ENCODE measurements around the gene SPDYE6.
"Not testable (repeated sequence)": the region's sequence is repeated elsewhere in the genome, so short reads cannot be mapped to it uniquely, and the experiment has no call there.

Gene SPDYE6

DNA sequence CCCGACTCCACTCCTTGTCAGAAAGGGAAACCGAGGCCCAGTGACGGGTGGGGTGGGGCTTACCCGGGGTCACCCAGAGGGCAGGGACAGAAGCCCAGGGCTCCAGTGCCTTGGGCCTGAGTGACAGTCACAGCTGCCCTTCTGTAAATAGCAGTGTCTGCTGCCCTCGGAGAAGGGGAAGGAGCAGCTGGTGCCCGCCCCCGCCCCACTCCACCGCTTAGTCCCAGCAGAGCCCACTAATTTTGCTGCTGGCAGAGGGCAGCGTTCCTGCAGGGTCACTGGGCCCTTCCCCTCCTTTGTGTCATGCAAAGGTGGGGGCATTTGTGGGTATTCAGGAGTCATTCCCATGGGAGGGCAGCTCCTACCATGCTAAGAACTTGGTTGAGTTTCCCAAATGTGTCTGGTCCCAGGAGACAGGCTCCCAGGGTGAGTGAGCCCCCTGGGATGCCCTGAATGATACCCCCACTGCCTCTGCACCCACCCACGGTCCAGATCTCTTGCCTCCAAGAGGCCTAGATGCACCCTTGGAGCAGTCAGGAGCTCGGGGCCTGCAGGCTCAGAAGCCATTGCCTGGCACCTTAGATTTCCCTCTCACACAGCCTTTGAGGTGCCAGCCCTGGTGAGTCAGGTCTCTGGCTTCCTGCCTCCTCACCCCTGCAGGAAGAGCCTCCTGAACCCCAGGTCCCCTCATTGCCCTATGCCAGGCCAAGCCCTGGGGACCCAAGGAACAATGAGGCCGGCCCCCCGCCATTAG, 52.4 kb downstream of the SPDYE6 start:
- Mint-ChIP-seq H3K27ac (peak overlapping the region; percentile 62 to 75 (median 74)), H3K4me3 (no peak overlapping the region), H3K36me3 (ENCODE audit: low read depth) (peaks cover 4% of the 10 kb centered on the region), H3K4me1 (peaks cover 22% of the 10 kb centered on the region), H3K9me3 (no peaks in the 10 kb centered on the region), H3K27me3 (ENCODE audit: low read depth) (no peaks in the 10 kb centered on the region)
- TF ChIP-seq, protein P1, sequence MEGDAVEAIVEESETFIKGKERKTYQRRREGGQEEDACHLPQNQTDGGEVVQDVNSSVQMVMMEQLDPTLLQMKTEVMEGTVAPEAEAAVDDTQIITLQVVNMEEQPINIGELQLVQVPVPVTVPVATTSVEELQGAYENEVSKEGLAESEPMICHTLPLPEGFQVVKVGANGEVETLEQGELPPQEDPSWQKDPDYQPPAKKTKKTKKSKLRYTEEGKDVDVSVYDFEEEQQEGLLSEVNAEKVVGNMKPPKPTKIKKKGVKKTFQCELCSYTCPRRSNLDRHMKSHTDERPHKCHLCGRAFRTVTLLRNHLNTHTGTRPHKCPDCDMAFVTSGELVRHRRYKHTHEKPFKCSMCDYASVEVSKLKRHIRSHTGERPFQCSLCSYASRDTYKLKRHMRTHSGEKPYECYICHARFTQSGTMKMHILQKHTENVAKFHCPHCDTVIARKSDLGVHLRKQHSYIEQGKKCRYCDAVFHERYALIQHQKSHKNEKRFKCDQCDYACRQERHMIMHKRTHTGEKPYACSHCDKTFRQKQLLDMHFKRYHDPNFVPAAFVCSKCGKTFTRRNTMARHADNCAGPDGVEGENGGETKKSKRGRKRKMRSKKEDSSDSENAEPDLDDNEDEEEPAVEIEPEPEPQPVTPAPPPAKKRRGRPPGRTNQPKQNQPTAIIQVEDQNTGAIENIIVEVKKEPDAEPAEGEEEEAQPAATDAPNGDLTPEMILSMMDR (IDR thresholded peaks at IDR 0.05; ENCODE audit: unreplicated experiment in 3 of 3): no peak

DNA sequence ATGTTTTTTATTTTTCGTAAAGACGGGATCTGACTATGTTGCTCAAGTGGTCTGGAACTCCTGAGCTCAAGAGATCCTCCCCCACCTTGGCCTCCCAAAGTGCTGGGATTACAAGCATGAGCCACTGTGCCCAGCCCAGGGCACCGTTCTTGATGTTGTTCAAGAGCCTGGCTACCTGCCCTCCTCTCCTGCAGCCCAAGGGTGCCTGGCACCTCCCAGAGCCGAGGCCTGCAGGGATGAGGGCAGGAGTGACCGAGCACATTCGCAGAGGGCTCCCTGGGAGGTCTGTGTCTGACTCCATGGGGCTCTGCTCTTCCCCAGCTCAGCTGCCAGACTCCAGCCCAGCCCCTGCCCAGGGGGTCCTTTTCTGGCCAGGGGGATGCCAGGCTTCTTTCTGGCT, 54.2 kb downstream of the SPDYE6 start:
- Mint-ChIP-seq H3K4me1 (peaks cover 32% of the 10 kb centered on the region), H3K27ac (peak overlapping the region in 2 of 3 experiments; percentile 54 to 55), H3K27me3 (ENCODE audit: low read depth) (peaks cover 4% of the 10 kb centered on the region), H3K4me3 (no peak overlapping the region), H3K9me3 (no peaks in the 10 kb centered on the region), H3K36me3 (ENCODE audit: low read depth) (no peaks in the 10 kb centered on the region)
- TF ChIP-seq, protein P1 (IDR thresholded peaks at IDR 0.05; ENCODE audit: unreplicated experiment in 3 of 3): no peak

DNA sequence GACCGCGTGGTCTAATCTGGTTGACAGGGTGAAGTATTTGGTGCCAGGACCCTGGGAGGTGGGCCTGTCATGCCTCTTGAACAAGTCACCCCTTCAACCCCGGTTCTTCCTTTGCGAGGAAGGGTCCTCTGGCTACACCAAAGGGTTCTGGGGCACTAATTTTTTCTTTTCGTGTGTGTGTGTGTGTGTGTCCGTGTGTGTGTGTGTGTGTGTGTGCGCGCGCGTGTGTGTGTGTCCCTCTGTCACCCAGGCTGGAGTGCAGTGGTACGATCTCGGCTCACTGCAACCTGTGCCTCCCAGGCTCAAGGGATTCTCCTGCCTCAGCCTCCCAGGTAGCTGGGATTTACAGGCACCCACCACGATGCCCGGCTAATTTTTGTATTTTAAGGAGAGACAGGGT, 54.9 kb downstream of the SPDYE6 start:
- peak overlapping the region in 2 of 3 experiments; percentile 54 to 55 for H3K27ac Mint-ChIP-seq
- H3K36me3 Mint-ChIP-seq (ENCODE audit: low read depth); H3K9me3 Mint-ChIP-seq; H3K27me3 Mint-ChIP-seq (ENCODE audit: low read depth); H3K4me3 Mint-ChIP-seq: not testable (repeated sequence)
- H3K4me1 Mint-ChIP-seq: peaks cover 34% of the 10 kb centered on the region

DNA sequence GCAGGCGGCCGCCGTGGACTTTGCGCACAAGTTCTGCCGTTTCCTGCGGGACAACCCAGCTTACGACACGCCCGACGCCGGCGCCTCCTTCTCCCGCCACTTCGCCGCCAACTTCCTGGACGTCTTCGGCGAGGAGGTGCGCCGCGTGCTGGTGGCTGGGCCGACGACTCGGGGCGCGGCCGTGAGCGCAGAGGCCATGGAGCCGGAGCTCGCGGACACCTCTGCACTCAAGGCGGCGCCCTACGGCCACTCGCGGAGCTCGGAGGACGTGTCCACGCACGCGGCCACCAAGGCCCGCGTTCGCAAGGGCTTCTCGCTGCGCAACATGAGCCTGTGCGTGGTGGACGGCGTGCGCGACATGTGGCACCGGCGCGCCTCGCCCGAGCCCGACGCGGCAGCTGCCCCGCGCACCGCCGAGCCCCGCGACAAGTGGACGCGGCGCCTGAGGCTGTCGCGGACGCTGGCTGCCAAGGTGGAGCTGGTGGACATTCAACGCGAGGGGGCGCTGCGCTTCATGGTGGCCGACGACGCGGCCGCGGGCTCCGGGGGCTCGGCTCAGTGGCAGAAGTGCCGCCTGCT, 55.5 kb downstream of the SPDYE6 start:
- H3K27ac Mint-ChIP-seq: no peak overlapping the region
- no peak overlapping the region for H3K4me3 Mint-ChIP-seq
- no peaks in the 10 kb centered on the region for H3K9me3 Mint-ChIP-seq
- H3K36me3 Mint-ChIP-seq (ENCODE audit: low read depth): no peaks in the 10 kb centered on the region
- peaks cover 41% of the 10 kb centered on the region for H3K4me1 Mint-ChIP-seq
- peaks cover 4% of the 10 kb centered on the region for H3K27me3 Mint-ChIP-seq (ENCODE audit: low read depth)
- TF ChIP-seq, protein P1 (IDR thresholded peaks at IDR 0.05; ENCODE audit: unreplicated experiment in 3 of 3): peak in 2 of 3 experiments; percentile 29 to 48

DNA sequence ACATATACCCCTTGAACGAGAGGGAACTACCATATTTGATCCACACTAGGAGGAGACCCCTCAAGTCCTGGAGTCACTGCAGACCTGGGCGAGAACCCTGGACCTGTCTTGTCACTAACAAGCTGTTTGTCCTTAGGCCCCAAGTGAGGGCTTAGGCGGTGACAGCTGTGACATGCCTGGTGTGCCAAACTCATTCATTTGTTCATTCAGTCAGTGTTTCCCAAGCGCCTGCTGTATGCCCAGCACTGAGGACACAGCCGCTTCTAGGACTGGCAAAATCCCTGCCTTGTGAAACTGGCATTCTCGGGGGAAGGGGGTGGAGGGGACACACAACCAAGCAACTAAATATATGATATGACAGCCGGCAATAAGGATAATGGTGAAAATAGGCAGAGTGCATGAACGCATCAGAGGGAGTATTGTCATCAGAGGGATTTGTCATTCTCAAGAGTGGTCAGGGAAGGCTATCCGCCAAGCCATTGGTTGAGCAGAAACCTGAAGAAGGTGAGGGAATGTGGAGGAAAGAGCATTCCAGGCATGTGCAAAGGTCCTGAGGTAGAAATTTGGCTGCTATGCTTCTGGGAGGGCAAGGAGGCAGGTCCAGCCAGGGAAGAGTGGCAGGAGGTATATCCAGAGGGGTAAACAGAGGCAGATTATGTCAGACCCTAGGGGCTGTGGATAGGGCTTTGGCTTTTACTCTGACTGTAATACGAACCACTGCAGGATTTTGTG, 58.6 kb downstream of the SPDYE6 start:
- Mint-ChIP-seq H3K4me1 (peaks cover 31% of the 10 kb centered on the region), H3K4me3 (no peak overlapping the region), H3K27ac (peak overlapping the region in 2 of 3 experiments; percentile 8 to 25), H3K36me3 (ENCODE audit: low read depth) (no peaks in the 10 kb centered on the region), H3K27me3 (ENCODE audit: low read depth) (peaks cover 8% of the 10 kb centered on the region), H3K9me3 (no peaks in the 10 kb centered on the region)
- TF ChIP-seq, protein P1 (IDR thresholded peaks at IDR 0.05; ENCODE audit: unreplicated experiment in 3 of 3): no peak

DNA sequence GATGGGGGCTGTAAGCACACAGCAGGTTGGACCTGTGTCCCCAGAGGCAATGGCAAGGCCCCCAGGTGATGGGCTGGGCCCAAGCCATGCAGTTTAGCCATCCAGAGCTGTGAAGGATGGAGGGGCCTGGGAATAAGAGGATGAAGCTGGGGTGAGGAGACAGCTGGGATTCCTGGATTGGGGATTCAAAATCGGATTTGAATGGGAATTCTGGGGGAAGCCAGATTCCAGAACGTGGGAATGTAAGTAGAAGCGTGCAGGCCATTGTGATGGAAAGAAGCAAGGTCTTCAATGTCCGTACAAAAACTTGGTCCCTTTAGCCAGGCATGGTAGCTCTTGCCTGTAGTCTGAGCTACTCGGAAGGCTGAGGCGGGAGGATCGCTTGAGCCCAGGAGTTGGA, 59.7 kb downstream of the SPDYE6 start:
- Mint-ChIP-seq H3K27me3 (ENCODE audit: low read depth) (peaks cover 10% of the 10 kb centered on the region), H3K27ac (no peak overlapping the region), H3K36me3 (ENCODE audit: low read depth) (no peaks in the 10 kb centered on the region), H3K4me3 (no peak overlapping the region), H3K4me1 (peaks cover 33% of the 10 kb centered on the region), H3K9me3 (no peaks in the 10 kb centered on the region)
- TF ChIP-seq, protein P1 (IDR thresholded peaks at IDR 0.05; ENCODE audit: unreplicated experiment in 3 of 3): no peak
